ENCODE results near the gene ROR1.

Gene ROR1

DNA sequence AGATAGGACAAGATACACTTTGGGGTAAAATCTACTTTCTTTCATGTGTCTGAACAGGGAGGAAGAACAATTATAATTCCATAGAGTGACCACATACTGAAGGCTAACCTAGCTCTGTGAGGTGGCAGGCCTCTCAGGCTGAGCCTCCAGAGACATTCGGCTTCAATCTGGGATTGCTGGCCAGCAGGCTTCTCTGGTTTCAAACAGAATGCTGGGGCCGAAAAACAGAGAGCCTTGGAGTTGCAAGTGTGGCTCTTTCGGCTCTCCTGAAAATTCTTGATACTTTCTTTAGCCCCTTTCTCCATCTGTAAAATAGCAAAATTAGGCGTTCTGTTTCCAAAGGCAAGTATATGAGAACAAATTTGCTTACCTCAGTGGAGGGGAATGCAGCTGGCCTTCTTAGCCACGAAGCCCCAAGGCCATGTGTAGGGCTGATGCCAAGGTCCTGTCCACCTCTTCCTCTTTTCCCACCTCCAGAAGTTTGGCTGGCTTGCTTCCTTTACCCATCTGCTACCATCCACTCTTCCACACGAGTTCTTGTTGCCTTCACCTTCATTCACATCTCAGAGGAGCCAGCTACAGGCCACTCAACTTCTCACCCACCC, 399.6 kb downstream of the ROR1 start:
- no peak for DNase-seq (ENCODE audit: low read depth, low spot score)

DNA sequence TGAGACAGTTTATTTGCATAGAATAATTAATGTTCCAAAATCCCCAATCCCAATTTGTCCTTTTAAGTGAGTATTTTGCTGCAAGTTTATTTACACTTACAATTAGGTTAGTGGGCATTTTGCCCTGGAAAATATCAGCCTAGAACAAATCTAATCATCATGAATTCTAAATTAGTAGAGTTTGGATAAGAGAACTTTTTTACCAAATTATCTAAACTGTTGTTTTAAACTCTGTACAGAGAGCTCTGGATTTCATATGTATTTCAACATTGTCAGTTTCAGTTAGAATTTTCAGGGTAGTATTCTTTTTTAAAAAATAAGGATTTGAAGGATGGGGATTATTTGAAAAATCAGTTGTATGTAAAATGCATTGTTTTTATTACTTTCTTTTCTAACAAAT, 401.8 kb downstream of the ROR1 start:
- DNase-seq (ENCODE audit: low read depth, low spot score): no peak

DNA sequence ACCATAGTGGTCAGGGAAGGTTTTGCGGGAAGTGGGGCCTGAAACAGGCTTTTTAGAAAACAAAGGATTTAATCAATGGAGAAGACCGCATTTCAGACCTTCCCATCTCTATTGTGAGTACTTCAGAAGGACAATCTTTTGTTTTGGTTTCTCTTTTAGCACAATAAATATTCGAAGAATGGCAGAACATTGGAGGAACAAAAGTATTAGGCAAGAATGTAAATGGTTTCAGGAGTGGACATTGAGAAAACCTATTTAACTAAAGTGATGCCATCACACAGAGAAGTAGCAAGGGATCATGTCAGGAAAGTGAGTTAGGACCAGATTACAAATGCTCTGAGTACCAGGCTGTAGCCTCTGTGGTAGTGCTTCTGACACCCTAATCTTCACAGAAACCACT, 402.8 kb downstream of the ROR1 start:
- DNase-seq (ENCODE audit: low read depth, low spot score): no peak

DNA sequence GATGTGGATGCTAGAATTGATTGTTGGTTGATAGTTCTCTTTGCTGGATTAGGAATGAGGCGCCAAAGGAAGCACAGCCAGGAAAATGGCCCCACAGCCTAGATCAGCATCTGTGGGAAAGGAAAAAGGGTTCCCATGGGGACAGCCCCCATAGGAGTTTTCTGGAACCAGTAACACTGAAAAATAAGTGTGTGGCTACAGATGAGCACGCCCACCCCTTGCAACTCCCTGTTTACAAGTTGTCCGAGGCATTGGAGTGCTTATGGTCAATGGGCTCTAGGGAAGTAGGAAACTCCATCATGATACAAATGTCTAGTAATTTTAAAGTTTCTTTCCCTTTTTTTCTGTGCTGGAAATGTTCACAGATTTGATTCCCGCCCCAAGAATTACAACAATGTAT, 405.8 kb downstream of the ROR1 start:
- no peak for DNase-seq (ENCODE audit: low read depth, low spot score)

DNA sequence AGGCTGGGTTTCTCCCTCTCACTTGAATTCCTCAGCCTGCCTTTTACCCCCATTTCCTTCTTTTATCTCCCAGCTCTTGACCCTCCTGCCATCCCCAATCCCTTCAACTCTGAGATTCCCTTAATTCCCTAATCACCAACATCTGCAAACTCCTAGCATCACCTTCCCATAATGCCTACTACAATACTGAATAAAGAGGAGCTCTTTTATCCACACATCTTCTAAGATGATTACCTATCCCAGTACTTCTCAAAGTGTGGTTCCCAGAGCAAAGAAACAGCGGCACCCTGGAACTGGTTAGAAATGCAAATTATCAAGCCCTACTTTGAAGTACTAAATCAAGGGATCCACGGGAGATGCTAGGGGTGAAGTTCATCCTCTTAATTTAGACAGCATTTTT, 408.4 kb downstream of the ROR1 start:
- no peak for DNase-seq (ENCODE audit: low read depth, low spot score)

DNA sequence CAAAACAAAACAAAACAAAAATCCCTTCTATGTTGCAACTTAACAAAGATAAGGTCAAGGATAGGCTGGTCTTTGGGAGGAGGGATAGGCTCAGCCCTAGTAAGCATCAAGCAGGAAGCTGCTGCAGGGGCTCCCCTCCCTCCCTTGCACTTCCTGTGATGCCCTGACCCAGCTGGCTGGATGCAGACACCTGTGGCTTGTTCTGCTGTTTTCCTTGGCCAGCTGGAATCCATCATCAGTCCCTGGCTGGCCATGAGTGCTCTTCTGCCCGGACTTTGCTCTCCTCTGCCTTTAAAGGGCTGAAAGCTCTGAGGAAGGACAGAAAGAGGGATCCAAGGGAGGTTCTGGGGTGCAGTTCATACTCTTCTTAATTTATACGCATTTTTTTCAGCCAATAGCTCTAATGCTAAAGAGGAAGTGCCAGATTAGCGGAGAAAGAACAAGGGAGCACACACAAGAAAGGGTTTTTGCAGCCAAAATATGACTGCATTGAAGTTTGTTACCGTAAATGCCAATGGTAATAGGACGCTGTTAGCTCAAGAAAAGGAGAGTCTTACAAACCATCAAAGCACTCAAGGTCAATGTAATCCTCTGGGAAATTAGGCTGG, 409.7 kb downstream of the ROR1 start:
- DNase-seq (ENCODE audit: low read depth, low spot score): no peak

DNA sequence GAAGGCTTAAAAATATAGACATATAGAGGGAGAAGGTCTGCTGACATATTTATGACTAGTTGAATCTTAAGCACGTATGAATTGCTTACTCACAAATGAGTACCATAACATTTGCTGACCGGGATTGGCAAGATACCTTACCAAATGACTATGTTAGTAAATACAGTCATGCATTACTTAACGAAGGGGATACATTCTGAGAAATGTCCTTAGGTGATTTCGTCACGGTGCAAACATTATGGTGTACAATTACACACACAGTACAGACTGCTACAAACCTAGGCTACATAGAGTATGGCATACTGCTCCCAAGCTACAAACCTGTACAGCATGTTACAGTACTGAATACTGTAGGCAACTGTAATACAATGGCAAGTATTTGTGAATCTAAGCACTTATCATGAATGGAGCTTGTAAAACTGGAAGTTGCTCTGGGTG, 410.2 kb downstream of the ROR1 start:
- DNase-seq (ENCODE audit: low read depth, low spot score): no peak

DNA sequence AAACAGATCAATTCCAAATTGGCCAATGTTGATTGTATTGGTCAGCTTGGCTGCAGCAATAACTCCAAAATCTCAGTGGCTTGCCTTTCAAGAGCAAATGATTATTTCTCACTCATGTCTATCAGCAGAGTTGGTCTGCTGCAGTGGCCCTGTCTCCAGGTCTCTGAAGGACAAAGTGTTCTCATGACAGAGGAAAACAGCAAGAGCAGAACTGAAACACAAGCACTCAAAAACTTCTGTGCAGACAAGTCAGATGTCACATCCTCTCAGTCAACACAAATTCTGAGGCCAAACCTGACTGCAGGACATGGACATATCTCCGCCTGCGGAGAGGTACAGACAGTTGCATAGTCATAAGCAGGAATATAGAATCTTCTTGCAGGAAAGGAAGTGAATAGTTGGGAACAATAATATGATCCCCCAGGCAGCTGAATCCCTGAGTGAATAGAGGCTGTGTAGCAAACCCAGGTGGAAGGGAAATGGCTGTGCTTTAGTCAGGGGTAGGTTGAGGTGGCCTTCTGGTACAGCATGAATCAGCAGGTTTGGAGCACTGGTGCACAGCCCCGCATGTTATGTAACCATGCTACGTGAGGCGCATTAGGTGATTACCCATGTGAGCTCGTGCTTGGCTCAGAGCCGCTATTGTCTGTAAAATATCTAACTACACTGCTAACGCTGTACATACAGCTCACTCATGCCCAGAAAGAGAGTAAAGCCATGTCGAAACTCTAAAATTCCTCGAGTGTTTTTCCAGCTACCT, 412.5 kb downstream of the ROR1 start:
- DNase-seq (ENCODE audit: low read depth, low spot score): no peak

DNA sequence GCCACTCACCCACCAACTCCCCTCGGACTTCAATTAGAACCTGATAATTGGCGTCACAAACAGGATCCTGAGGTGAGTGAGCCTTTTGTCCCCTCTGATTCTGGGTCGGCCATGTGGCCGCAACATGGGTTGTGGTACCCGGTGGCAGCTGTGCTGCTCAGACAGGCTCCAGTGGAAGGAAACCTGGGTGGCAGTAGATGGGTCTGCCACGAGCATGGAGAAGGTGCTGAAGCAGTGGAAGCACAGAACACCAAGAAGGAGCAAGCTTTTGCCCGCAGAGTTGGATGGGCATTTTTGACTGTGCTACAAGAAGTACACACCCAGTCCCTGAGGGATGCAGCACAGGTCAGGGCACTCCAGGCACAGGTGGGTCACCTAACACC, 413.1 kb downstream of the ROR1 start:
- DNase-seq (ENCODE audit: low read depth, low spot score): no peak

DNA sequence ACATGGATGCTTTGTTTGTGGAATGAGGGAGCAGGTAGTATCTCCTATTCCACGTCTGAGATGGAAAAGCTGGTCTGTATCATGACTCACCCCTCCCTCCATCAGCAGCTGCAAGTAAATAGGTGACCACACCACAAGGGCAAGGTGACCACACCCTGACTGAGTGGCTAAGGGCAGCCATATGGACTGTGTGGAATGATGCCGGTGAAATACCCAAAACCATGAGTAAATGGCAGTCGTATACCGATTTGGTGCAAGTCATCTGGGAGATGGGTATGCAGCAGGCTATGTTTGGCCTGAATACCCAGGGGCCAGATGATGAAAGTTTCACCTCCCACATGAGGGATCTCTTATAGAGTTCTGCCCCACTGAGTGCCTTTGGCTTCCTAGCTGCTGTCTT, 413.8 kb downstream of the ROR1 start:
- DNase-seq (ENCODE audit: low read depth, low spot score): no peak

DNA sequence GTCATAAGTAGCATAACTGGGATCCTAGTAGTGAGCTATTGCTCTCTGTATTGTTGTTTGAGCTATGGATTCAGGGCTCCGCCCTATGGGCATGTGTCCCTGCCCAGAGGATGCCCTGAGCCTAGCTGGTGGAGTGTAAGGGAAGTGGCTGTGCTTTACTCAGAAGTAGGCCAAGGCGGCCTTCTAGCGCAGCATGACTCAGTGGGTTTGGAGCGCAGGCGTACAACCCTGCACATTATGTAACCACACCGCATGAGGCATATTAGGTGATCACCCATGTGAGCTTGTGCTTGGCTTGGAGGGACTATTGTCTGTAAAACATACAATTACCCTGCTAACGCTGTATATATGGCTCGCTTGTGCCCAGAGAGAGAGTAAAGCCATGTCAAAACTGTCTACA, 418.5 kb downstream of the ROR1 start:
- DNase-seq (ENCODE audit: low read depth, low spot score): no peak

DNA sequence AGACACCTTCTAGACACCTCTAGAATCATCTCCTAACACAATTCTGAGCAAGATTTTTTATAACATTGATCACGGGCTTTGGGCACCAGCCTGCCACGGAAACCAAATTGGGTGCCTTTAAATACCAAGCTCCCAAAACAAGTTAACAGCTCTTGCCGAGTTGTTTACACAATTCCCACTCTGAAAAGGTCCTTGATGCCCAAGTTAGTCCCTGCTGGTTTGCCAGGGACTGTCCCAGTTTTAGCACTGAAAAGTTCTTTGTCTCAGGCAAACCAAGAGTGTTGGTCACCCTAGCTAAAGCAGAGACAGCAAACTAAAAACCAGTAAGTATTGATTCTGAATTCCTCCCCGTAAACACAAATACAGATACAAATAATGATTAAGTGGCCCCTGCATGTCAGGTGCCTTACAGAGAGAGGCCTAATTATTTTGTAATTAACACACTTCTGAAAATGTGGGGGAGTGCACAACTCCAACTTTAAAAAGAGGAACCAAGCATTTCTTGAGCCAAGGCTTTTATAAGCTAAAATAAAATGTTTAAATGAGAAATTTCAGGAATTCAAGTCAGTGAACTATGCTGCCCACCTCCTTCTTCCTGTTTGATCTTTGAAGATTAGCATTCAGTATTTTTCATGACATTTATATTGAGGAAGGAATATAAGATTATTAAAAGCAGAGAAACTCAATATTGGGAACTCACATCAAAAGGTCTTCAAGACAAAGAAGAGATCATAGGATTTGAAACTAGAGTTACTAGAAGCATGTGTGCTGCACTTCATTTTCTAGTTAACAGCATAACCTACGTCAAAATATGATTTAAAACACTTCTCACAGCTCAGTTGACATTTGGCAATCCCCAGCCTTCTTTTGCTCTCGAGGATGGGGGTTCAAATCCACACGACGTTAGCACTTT, 420.6 kb downstream of the ROR1 start:
- DNase-seq (ENCODE audit: low read depth, low spot score): no peak

DNA sequence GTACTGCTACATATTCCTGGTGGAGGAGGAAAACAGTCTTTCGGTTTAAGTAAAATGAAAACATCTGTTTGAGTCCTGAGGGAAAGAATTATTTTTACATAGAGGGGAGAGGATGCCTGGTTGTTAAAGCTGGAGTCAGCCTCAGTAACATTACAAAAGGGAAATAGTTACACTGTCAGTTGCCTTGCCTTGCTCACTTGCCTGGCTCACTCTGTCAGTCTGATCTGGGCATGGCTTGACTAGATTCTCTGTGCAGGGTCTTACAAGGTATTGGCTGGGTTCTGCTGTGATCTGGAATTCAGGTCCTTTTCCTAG, 421.2 kb downstream of the ROR1 start:
- no peak for DNase-seq (ENCODE audit: low read depth, low spot score)

DNA sequence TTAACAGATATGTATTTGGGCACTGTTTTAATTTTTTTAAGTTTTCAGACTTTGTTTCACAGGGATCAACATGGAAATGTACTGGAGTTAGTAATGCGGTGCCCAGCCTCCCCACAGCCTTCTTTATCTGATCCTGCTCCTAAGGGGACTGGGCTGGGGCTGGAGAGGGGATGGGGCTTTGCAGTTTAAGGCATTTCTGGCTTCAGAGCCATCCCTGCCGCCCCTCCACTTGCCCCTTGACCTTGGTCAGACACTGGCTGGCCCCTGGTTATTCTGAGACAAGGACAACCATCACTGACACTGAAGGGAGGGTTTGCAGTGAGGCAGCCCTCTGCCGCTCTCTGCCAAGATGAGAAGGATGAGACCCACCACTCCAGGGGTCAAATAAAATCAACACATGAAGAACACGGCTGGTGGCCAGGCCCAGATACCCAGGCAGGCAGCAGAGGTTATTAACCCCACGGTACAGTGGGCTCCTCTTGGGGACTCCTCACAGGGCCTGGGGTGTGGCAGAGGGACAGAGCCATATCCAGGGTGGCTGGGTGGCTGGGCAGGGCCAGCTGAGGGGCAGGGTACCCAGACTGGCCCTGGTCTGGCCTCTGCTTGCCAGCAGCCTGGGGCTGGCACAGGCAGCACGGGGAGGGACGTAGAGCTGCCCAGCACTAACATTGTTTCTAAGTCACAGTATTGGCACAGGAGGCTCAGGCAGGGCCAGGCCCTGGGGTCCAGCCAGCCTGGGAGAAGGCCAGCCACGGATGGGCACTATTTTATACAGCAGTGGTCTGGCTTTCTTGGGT, 422.5 kb downstream of the ROR1 start:
- DNase-seq (ENCODE audit: low read depth, low spot score): no peak

DNA sequence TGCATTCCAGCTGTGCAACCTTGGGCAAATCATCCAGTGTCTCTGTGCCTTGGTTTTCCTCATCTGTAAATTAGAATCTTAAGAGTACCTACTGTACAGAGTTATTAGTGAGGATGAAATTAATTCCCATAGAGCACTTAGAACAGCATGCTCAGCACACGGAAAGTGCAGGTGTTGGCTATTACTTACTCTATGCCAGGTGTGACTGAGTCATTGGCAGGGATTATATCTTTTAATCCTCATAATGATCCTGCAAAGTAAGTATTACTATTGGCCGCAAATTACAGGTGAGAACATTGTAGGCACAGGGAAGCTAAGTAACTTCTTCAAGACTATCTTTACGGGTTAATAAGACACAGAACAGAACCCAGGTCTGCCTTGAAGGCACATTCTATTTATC, 423.3 kb downstream of the ROR1 start:
- DNase-seq (ENCODE audit: low read depth, low spot score): no peak

DNA sequence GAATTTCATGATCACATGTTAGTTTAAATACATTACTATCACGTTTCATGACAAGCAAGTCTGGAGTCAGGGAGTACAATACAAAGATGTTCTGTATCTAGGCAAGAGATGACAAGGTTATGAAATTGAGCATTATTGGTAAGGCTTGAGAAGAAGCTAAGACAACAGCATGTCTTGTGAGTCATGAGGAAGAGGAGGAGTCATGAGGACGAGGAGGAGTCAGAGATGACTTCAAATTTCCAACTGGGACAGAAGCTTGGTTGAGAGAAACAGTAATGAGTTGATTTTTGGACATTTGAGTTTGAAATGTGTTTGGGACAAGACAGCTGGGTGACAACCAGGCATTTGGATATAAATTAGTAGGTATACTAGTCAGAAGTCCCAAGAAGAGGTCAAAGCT, 425.3 kb downstream of the ROR1 start:
- no peak for DNase-seq (ENCODE audit: low read depth, low spot score)

DNA sequence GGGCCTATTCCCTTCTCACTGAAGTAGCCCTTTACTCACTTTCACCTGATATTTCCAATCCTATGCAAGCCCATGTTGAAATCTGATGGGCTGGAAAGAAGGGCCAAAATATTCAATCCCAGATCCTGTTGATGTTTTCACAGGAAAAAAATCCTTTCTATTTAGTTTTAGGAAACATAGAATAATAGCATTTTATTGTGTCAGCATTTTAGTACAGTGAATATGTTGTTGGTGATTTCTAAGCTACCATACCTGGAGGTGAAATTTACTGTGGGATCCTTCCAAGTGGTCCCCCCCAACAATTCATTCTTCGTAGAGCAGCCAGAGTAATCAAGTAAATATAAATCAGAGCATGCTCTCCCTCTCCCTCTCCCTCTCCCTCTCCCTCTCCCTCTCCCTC, 426.2 kb downstream of the ROR1 start:
- DNase-seq (ENCODE audit: low read depth, low spot score): no peak

DNA sequence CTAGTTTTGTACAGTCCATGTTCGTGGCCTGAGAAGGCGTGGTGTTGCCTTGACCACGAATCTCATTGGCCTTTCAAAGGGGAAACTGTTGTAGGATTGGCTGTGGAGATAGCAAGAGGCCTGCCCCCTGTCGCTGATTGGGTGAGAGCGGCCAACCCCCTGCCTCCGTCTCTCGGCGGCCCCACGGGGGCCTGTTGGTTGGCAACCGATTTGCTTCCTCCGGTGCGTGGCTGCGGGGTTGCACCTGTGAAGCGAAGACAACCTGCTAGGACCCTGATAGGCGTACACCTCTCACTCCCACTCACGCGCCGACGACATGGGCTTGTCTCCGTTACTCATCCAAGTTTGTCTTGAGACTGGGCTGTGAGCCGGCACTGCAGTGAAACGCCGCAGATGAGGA, 429.6 kb downstream of the ROR1 start, which contains the start of gene UBE2U:
UBE2U (plus strand) TSS at position 204 of the 400 bp plus-strand sequence. CDS start 428 bp downstream, outside the sequence.
- no peak for DNase-seq (ENCODE audit: low read depth, low spot score)

DNA sequence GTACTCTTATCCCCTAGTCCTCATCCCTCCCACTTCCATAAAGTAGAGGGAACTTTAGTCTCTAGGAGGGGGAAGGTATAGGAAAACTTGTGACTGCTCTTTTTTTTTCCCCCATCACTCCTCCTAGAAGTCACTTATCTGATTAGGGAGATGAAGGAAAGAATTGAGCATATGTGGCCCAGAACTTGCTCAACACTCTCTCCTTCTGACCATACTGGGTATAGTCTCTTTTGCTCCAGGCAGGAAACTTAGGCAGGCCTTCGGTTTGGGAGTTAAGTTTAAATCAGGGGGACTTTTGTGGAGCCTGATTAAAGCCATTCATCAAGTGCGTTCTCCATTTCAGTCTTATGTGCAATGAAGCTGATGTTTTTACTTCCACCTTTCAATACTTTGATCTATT, 435.4 kb downstream of the ROR1 start:
- DNase-seq (ENCODE audit: low read depth, low spot score): no peak

DNA sequence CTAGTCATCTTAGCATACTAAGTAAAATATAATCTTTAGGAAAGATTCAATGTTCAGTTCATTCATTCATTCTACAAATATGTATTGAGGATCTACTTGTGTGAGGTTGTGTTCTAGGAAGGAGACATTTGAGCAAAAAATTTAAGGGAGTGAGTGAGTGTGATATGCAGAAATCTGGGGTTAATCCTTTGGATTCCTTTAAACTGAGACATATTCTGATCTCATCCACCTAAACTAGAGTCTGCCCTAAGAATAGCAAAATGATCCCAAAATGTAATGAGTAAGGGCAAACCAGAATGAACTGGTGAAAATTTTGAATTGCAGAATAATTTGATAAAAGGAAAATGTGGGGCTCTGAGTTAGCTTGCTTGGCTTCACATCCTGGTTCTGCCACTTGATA, 438.2 kb downstream of the ROR1 start:
- no peak for DNase-seq (ENCODE audit: low read depth, low spot score)

DNA sequence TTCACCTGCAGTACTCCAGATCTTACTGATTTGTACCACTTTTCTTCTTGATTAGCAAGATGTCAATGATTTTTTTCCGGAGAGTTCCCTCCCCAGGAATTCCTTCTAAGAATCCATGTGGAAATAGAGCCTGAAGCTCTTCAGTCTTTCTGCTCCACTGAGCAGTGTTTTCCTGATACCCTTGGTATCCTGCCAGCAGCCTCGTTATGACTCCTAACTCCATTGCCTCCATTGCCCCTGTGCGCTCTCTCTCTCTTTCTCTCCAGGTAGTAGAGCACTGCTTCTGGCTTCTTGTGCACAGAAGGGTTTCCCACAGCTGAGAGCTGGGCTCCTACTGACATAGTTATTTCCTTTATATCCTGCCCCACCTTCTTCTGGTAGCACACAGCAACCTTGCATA, 441.8 kb downstream of the ROR1 start:
- no peak for DNase-seq (ENCODE audit: low read depth, low spot score)

Measured in activated CD4-positive, CD25-positive, alpha-beta regulatory T cell treated with anti-CD3 and anti-CD28 coated beads, Interleukin-2, amount 50 U/mL, for 16 hours (primary cell).